H1 (cell line): Measurements from ENCODE around the gene SEMA3G. TPM values are rescaled to one million over a fixed set of nuclear protein-coding genes. Genes with fewer than 3 reads are reported as not detected.

Experiments used
- ASH2L ChIP-seq: fragments of 200-600, 300-600 bp; sonication (generic); IDR thresholded peaks from one replicate; pipeline ENCODE4 v1.7.1; 2017; ENCODE audit warnings: low read length
- CHD2 ChIP-seq: IDR thresholded peaks from 2 replicates; pipeline ENCODE4 v1.6.1; 2012; ENCODE audit warnings: low read length, improper control_type of control experiment
- EGR1 ChIP-seq: IDR thresholded peaks from 2 replicates; pipeline ENCODE4 v1.6.1; 2011; ENCODE audit warnings: low read depth, low read length, borderline replicate concordance
- EP300 ChIP-seq, 2 experiments: IDR thresholded peaks; 1 replicate in 1 of 2; 2 replicates in 1 of 2; pipeline ENCODE4 v1.6.1; 2011 to 2012; ENCODE audit warnings: low read depth in 2 of 2, low read length in 2 of 2, mild to moderate bottlenecking in 2 of 2, borderline replicate concordance in 1 of 2, inconsistent platforms in 1 of 2, moderate library complexity in 1 of 2
- GABPA ChIP-seq: IDR thresholded peaks from 2 replicates; pipeline ENCODE4 v1.6.1; 2011; ENCODE audit warnings: mild to moderate bottlenecking, low read length, moderate library complexity, borderline replicate concordance; ENCODE audit not compliant: insufficient read depth
- GTF2F1 ChIP-seq: IDR thresholded peaks from 2 replicates; pipeline ENCODE4 v1.6.1; 2012; ENCODE audit warnings: low read depth, low read length, improper control_type of control experiment, borderline replicate concordance
- POLR2AphosphoS5 ChIP-seq: IDR thresholded peaks from 2 replicates; pipeline ENCODE4 v1.6.1; 2011; ENCODE audit warnings: low read depth, low read length
- RBBP5 ChIP-seq: IDR thresholded peaks from 2 replicates; pipeline ENCODE4 v1.7.1; 2012; ENCODE audit warnings: low read depth, mild to moderate bottlenecking, inconsistent platforms, low read length, moderate library complexity, borderline replicate concordance
- RXRA ChIP-seq: IDR thresholded peaks from 2 replicates; pipeline ENCODE4 v1.6.1; 2011; ENCODE audit warnings: low read depth, mild to moderate bottlenecking, low read length, moderate library complexity; ENCODE audit not compliant: insufficient read depth
- SIN3A ChIP-seq, 2 experiments: IDR thresholded peaks in 1 of 2; conservative IDR thresholded peaks in 1 of 2; 2 replicates each; pipeline ENCODE4 v1.6.1; 2011 to 2012; ENCODE audit warnings: low read length in 2 of 2, improper control_type of control experiment in 1 of 2, low read depth in 1 of 2, mild to moderate bottlenecking in 1 of 2
- SP1 ChIP-seq: IDR thresholded peaks from 2 replicates; pipeline ENCODE4 v1.6.1; 2011; ENCODE audit warnings: low read depth, low read length
- SUZ12 ChIP-seq: fragments of 200-600 bp; sonication (generic); IDR thresholded peaks from 2 replicates; pipeline ENCODE4 v1.6.1; 2012; ENCODE audit warnings: mild to moderate bottlenecking, inconsistent platforms, low read length, moderate library complexity, mixed read lengths
- TAF1 ChIP-seq: IDR thresholded peaks from 2 replicates; pipeline ENCODE4 v1.6.1; 2011; ENCODE audit warnings: mild to moderate bottlenecking, low read depth, low read length
- polyA plus RNA-seq, 7 experiments: library from polyadenylated mRNA; depleted of rRNA in 3 of 7; stranded (reverse) in 5 of 7; unstranded in 2 of 7; fragments of >200 nt in 5 of 7; fragments of 200-250 nt in 2 of 7; gene quantifications; 1 replicate in 5 of 7; 2 replicates in 1 of 7; 4 replicates in 1 of 7; pipeline versions ENCODE4 v1.2.1 to v1.2.3, GENCODE V29; 2011 to 2013; ENCODE audit warnings: missing spikeins in 2 of 7, mixed read lengths in 2 of 7
- total RNA-seq: library from RNA; stranded (reverse); fragmentation: NEBNext Ultra II Directional; extraction: Animal tissue kit (Norgen Biotek cat#: 25700); gene quantifications from 2 replicates; pipeline ENCODE4 v1.2.1, GENCODE V29; 2021
- TF ChIP-seq, protein P1 (sequence below): IDR thresholded peaks from 2 replicates; pipeline ENCODE4 v1.6.1; 2012; ENCODE audit warnings: low read length, inconsistent platforms

SEMA3G gene
- total and polyA plus RNA-seq, 2 of the 8 experiments (the other 6 are each of a cell fraction or from before 2014, with no cell fraction given), result 0.95 to 1.5 TPM

DNA sequence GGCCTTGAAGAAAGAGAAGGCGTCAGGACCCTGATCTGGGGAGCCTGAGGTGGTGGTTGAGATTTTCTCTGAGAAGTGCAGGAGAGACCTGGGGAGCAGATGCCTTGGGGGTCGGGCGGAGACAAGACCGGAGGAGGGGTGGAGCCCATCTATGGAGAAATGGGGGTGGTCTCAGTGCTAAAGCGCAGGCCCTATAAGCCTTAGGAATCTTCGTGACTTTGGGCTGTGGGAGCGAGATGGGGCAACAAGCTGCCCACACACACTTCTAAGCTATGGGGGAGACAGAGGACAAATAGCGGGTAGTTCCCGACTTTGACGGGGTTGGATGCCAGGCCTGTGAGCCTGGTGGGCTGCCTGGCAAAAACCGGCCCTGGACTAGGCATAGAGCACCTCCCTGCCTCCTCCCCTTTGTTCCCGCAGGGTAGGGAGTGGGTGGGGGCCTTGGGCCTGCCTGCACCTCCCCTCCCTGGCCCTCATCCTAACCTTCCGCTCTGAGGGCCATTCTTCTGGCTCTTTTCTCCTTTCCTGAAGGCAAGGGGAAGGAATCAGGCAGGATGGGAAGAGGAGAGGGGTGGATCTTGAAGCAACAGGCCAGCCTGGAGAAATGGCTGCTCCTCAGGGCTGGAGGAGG, 11.4 kb upstream of the SEMA3G start (continued):
- TF ChIP-seq SP1, result no peak
- TF ChIP-seq EGR1, result no peak
- TF ChIP-seq RBBP5, result no peak
- TF ChIP-seq ASH2L, result no peak
- no peak for TF ChIP-seq SUZ12
- no peak for TF ChIP-seq CHD2
- no peak for TF ChIP-seq EP300 (IDR thresholded peaks at IDR 0.05; ENCODE audit: borderline replicate concordance in 1 of 2, low read depth in 2 of 2, low read length in 2 of 2)
- TF ChIP-seq GTF2F1, result no peak
- no peak for TF ChIP-seq RXRA
- peak; percentile 34; the same call in 1 of the 2 replicates for TF ChIP-seq POLR2AphosphoS5
- 0 out of 4 replicates have a peak, but pooled peaks of 1 of the 2 experiments have one; percentile 21 for TF ChIP-seq SIN3A (conservative IDR thresholded peaks at IDR 0.05 in 1 of 2, IDR thresholded peaks at IDR 0.05 in 1 of 2; ENCODE audit: low read depth in 1 of 2, low read length in 2 of 2)
- TF ChIP-seq GABPA, result 0 out of 2 replicates have a peak, but pooled peaks have one; percentile 46
- no peak; the same call in 1 of the 2 replicates for TF ChIP-seq TAF1
- TF ChIP-seq, protein P1, sequence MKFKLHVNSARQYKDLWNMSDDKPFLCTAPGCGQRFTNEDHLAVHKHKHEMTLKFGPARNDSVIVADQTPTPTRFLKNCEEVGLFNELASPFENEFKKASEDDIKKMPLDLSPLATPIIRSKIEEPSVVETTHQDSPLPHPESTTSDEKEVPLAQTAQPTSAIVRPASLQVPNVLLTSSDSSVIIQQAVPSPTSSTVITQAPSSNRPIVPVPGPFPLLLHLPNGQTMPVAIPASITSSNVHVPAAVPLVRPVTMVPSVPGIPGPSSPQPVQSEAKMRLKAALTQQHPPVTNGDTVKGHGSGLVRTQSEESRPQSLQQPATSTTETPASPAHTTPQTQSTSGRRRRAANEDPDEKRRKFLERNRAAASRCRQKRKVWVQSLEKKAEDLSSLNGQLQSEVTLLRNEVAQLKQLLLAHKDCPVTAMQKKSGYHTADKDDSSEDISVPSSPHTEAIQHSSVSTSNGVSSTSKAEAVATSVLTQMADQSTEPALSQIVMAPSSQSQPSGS, result no peak
